Progenitor cell of endocrine pancreas (in vitro differentiated cells): Measurements from ENCODE around the gene MAN1C1. TPM values are rescaled to one million over a fixed set of nuclear protein-coding genes. Genes with fewer than 3 reads are reported as not detected.

Experiments
- DNase-seq: peaks from one replicate; pipeline ENCODE4 v3.0.0; 2021; ENCODE audit warnings: low spot score; ENCODE audit not compliant: unreplicated experiment
- H3K27ac Mint-ChIP-seq: 2 replicates; pipeline ENCODE4 v1.8.0; 2021; ENCODE audit warnings: mild to moderate bottlenecking, moderate library complexity, mixed read lengths
- H3K27me3 Mint-ChIP-seq: 2 replicates; pipeline ENCODE4 v1.8.0; 2021; ENCODE audit warnings: mixed read lengths
- H3K36me3 Mint-ChIP-seq: 2 replicates; pipeline ENCODE4 v1.8.0; 2022; ENCODE audit warnings: mixed read lengths; ENCODE audit not compliant: insufficient read depth
- H3K4me1 Mint-ChIP-seq: 2 replicates; pipeline ENCODE4 v1.8.0; 2021; ENCODE audit warnings: low read depth, mixed read lengths
- H3K4me3 Mint-ChIP-seq: 2 replicates; pipeline ENCODE4 v1.8.0; 2021; ENCODE audit warnings: low read depth, mild to moderate bottlenecking, moderate library complexity, mixed read lengths
- H3K9me3 Mint-ChIP-seq: 2 replicates; pipeline ENCODE4 v1.8.0; 2021; ENCODE audit warnings: low read depth, mixed read lengths
- total RNA-seq: library from RNA; stranded (reverse); gene quantifications from 2 replicates; pipeline ENCODE4 v1.2.1, GENCODE V29; 2021
- TF ChIP-seq, protein P1 (sequence below): fragments of 200-600 bp; sonication (generic); IDR thresholded peaks from one replicate; pipeline ENCODE4 v1.5.0; 2021; ENCODE audit warnings: antibody characterized with exemption, mild to moderate bottlenecking; ENCODE audit not compliant: unreplicated experiment

Gene MAN1C1
- total RNA-seq, 1 donor from 2014 or later = 5.1 TPM

DNA sequence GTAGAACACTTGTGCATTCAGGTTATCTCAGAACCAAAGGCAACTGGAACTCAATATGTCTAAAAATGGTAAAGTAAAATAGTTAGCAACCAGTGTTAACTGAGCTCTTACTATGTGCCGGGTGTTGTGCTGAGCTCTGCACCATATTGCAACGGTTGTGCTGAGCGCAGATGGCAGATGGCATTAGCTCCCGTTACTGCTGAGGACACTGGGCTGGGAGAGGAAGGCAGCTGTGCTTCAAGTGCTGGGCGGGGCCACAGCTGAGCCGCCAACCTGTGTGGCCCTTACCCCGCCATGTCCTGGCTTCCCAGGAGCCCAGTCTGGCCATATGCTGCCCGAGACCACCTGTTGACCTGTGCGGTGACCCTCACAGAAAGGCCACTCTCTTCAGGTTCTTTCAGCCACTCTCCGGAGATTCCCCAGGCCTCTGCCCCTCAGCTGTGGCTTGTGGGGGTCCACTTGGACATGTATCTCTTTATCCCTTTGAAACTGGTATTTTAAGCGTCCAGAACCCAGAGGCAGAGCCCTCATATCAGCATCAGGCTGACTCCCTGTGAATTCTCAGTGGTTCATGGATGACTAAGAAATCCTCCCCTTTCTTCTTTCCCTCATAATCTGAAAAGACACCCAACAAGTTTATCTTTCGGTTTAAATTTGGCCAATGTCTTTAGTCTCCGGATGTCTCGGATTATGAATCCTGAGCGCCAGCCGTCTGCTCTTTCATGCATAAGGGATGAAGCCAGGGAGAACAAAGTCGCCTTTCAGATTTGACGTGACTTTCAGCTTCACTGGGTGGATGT, 46.8 kb upstream of the MAN1C1 start:
- DNase-seq = no peak
- Mint-ChIP-seq H3K27ac (no peak overlapping the region), H3K36me3 (no peaks in the 10 kb centered on the region), H3K9me3 (no peaks in the 10 kb centered on the region), H3K4me3 (no peak overlapping the region), H3K4me1 (peaks cover 7% of the 10 kb centered on the region), H3K27me3 (peaks cover 16% of the 10 kb centered on the region)
- TF ChIP-seq, protein P1, sequence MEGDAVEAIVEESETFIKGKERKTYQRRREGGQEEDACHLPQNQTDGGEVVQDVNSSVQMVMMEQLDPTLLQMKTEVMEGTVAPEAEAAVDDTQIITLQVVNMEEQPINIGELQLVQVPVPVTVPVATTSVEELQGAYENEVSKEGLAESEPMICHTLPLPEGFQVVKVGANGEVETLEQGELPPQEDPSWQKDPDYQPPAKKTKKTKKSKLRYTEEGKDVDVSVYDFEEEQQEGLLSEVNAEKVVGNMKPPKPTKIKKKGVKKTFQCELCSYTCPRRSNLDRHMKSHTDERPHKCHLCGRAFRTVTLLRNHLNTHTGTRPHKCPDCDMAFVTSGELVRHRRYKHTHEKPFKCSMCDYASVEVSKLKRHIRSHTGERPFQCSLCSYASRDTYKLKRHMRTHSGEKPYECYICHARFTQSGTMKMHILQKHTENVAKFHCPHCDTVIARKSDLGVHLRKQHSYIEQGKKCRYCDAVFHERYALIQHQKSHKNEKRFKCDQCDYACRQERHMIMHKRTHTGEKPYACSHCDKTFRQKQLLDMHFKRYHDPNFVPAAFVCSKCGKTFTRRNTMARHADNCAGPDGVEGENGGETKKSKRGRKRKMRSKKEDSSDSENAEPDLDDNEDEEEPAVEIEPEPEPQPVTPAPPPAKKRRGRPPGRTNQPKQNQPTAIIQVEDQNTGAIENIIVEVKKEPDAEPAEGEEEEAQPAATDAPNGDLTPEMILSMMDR = no peak

DNA sequence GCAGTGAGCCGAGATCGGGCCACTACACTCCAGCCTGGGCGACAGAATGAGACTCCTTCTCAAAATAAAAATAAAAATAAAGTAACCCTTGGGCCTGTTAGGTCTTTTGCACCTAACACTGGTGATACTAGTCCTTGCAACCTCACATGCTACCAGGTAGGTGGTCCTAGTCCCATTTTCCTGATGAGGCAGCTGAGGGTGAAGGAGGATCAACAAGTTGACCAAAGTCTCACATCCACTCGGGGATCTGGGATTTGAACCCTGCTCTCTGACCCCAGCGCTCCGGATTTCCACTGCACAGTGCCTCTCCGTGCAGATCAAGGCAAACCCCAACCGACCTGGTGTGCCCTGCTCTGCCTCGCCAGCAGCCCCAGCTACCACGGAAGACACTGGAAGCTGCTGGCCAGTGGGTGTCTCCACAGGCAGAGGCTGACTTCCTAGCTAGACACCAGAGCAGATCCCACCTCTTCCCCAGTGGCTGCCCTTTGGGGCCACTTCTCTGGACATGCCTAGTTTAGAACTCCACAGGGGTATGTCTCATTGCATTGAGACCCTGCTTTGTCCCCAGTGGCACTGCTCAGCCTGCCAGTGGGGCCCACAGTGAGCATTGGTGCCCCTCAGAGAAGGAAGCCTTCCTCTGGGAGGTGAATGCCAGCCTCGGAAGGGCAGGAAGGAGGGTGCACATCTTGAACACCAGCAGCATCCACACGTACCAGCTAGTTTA, 45.6 kb upstream of the MAN1C1 start:
- Mint-ChIP-seq H3K9me3 (no peaks in the 10 kb centered on the region), H3K36me3 (no peaks in the 10 kb centered on the region), H3K27ac (no peak overlapping the region), H3K4me3 (no peak overlapping the region), H3K27me3 (peaks cover 16% of the 10 kb centered on the region), H3K4me1 (peaks cover 6% of the 10 kb centered on the region)
- TF ChIP-seq, protein P1 = no peak
- DNase-seq = no peak

DNA sequence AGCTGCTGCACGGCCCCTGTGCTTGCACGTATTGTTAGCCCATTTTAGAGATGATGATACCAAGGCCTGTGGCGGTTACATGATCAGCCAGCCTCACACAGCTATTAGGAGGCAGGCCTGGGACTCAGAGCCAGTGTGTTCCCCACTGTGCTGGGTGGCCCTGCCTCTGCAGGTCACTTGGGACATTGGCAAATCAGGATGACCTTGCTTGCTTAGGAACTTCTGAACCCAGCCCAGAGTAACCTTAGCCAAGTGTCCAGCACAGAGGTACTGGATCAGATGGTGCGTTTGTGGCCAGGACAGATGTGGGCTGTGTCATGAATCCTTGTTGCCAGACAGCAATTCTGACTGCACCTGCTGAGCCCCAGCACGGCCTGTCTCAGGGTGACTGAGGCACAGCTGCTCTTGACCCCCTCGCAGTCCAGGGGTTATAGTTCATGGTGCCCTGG, 45.0 kb upstream of the MAN1C1 start:
- H3K9me3 Mint-ChIP-seq = no peaks in the 10 kb centered on the region
- TF ChIP-seq, protein P1 = no peak
- peaks cover 16% of the 10 kb centered on the region for H3K27me3 Mint-ChIP-seq
- no peak overlapping the region for H3K27ac Mint-ChIP-seq
- H3K4me3 Mint-ChIP-seq = no peak overlapping the region
- H3K36me3 Mint-ChIP-seq = no peaks in the 10 kb centered on the region
- H3K4me1 Mint-ChIP-seq = peaks cover 6% of the 10 kb centered on the region
- no peak for DNase-seq

DNA sequence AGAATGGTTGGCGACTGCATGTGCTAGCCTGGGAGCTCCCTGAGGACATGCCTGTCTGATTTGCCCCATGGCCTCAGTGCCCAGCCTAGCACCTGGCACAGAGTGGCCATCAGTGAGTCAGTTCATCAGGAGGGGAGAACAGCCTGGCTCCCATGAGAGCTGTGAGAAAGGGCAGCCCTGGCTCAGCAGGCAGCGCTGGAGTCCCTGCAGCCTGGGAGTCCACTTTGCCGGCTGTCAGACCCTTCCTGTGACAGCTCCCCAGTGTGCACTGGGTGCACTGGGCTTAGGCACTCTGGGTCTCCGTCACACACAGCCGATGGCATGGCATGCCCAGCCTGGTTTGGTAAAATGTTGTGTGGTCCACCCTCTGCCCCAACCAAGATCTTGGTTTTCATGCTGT, 44.5 kb upstream of the MAN1C1 start:
- Mint-ChIP-seq H3K9me3 (no peaks in the 10 kb centered on the region), H3K36me3 (no peaks in the 10 kb centered on the region), H3K4me3 (no peak overlapping the region), H3K4me1 (peaks cover 6% of the 10 kb centered on the region), H3K27me3 (peaks cover 16% of the 10 kb centered on the region), H3K27ac (no peak overlapping the region)
- no peak for DNase-seq
- TF ChIP-seq, protein P1 = no peak

DNA sequence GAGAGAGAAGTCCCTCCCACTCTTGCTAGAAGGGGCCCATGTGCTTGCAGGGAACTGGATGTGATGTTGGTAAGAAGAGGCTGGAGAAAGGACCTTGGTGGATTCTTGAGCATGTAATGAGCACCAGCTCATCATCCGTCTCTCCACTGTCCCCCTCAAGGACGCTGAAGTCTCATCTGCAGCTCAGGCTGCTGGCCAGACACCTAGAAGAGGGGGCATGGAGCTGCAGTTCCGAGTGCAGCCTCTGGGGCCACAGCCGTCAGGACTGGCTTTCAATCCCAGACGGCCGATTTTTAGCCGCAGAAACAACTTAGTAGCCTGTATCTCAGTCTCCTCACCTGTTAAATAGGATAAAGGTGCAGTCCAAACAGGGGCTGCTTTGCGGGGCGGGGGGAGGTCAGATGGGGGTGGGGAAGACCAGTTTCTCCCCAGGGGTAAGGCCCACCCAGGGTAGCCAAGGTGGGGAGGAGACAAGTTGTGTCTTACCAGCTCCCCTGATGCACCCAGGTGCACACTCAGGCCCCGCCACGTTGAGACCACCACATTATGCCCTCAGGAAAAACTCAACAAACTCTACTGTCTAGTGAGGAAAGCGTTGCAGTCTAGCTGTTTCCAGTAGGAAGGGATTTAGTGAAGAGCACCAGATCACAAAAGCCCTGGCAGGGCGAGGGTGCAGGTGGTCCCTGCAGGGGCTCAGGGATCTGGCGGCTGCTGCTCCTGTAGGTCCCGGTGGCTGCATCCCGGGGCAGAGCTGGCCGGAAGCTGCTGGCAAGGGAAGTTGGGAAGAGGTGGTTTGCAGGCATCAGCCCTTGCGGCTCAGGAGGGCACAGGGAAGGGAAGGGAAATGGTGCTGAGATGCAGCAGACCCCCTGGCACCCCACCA, 43.6 kb upstream of the MAN1C1 start:
- no peak overlapping the region for H3K4me3 Mint-ChIP-seq
- H3K36me3 Mint-ChIP-seq = no peaks in the 10 kb centered on the region
- H3K27me3 Mint-ChIP-seq = peaks cover 22% of the 10 kb centered on the region
- peak; percentile 37 for DNase-seq
- TF ChIP-seq, protein P1 = peak; percentile 68
- H3K9me3 Mint-ChIP-seq = no peaks in the 10 kb centered on the region
- H3K27ac Mint-ChIP-seq = no peak overlapping the region
- peaks cover 5% of the 10 kb centered on the region for H3K4me1 Mint-ChIP-seq
